Karpas-422 (cell line): ENCODE measurements around the gene CDON. TPM values are rescaled to one million over a fixed set of nuclear protein-coding genes. Genes with fewer than 3 reads are reported as not detected.
"Not testable (repeated sequence)": the region's sequence is repeated elsewhere in the genome, so short reads cannot be mapped to it uniquely, and the experiment has no call there.

ENCODE experiments used
- DNase-seq: peaks from one replicate; pipeline ENCODE4 v3.0.0-alpha.2; 2015
- H2AFZ ChIP-seq: fragments of 200-600 bp; sonication (generic); 2 replicates; pipeline ENCODE4 v1.6.1; 2014; ENCODE audit warnings: antibody characterized with exemption, low read length, mixed read lengths
- H3K27ac ChIP-seq: fragments of 200-600 bp; sonication (generic); 2 replicates; pipeline ENCODE4 v1.5.1; 2014; ENCODE audit warnings: mild to moderate bottlenecking, low read length, moderate library complexity
- H3K27me3 ChIP-seq: fragments of 200-600 bp; sonication (generic); 2 replicates; pipeline ENCODE4 v1.6.1; 2014; ENCODE audit warnings: low read length, mixed read lengths
- H3K36me3 ChIP-seq: fragments of 200-600 bp; sonication (generic); 2 replicates; pipeline ENCODE4 v1.6.1; 2014; ENCODE audit warnings: low read length, mixed read lengths; ENCODE audit not compliant: insufficient read depth
- H3K4me1 ChIP-seq: fragments of 200-600 bp; sonication (generic); 2 replicates; pipeline ENCODE4 v1.6.1; 2014; ENCODE audit warnings: mild to moderate bottlenecking, low read length, mixed read lengths
- H3K4me2 ChIP-seq: fragments of 200-600 bp; sonication (generic); 2 replicates; pipeline ENCODE4 v1.6.1; 2014; ENCODE audit warnings: low read length, low read depth, mild to moderate bottlenecking; ENCODE audit not compliant: poor library complexity, severe bottlenecking
- H3K4me3 ChIP-seq: fragments of 200-600 bp; sonication (generic); 2 replicates; pipeline ENCODE4 v1.5.1; 2014; ENCODE audit warnings: mild to moderate bottlenecking, antibody characterized with exemption, low read length, mixed read lengths
- H3K79me2 ChIP-seq: fragments of 200-600 bp; sonication (generic); 2 replicates; pipeline ENCODE4 v1.6.1; 2014; ENCODE audit warnings: mild to moderate bottlenecking, low read length, mixed read lengths
- H3K9ac ChIP-seq: fragments of 200-600 bp; sonication (generic); 2 replicates; pipeline ENCODE4 v1.6.0; 2014; ENCODE audit warnings: low read length
- H3K9me2 ChIP-seq: fragments of 200-600 bp; sonication (generic), shearing (Covaris generic); replicated peaks from 2 replicates; pipeline ENCODE4 v1.6.0; 2014; ENCODE audit warnings: mild to moderate bottlenecking, low read length, moderate library complexity; ENCODE audit not compliant: insufficient read depth
- H3K9me3 ChIP-seq: fragments of 300-700, 200-600 bp; sonication (generic); 2 replicates; pipeline ENCODE4 v1.6.1; 2014; ENCODE audit warnings: low read length, mixed read lengths
- H4K20me1 ChIP-seq: fragments of 200-600 bp; sonication (generic); 2 replicates; pipeline ENCODE4 v1.6.1; 2014; ENCODE audit warnings: mild to moderate bottlenecking, antibody characterized with exemption, low read length, low read depth; ENCODE audit not compliant: insufficient read depth
- total RNA-seq: library from RNA; depleted of rRNA; stranded (reverse); fragments of >200 nt; shearing (Covaris generic); gene quantifications from 2 replicates; pipeline ENCODE4 v1.2.3, GENCODE V29; 2014; ENCODE audit warnings: low replicate concordance

Gene CDON
- total RNA-seq, 1 experiment from 2014 or later, result 2.1 TPM

DNA sequence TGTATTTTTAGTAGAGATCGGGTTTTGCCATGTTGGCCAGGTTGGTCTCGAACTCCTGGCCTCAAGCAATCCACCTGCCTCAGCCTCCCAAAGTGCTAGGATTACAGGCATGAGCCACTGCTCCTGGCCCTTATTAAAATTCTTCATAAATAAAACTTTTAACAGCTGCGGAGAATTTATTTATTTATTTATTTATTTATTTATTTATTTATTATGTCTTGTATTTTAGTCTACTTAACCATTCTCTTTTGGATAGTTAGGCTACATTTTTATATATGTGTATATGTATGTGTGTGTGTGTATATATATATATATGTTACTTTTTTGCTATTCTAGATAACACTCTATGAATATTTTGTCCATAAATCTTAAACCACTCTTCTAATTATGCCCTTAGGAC, 34.1 kb downstream of the CDON start:
- H3K27ac ChIP-seq, H3K9me2 ChIP-seq, DNase-seq, H3K79me2 ChIP-seq, H3K27me3 ChIP-seq, H3K4me1 ChIP-seq, H3K4me2 ChIP-seq, H4K20me1 ChIP-seq, H3K9me3 ChIP-seq, H3K9ac ChIP-seq, H3K36me3 ChIP-seq, H3K4me3 ChIP-seq, H2AFZ ChIP-seq: not testable (repeated sequence)

GRCh38 chr11:126026579-126026978, 36.1 kb downstream of the CDON start:
- Histone ChIP-seq H3K9ac (no peak overlapping the region), H3K9me2 (no peaks in the 10 kb centered on the region), H3K27ac (no peak overlapping the region), H3K79me2 (no peaks in the 10 kb centered on the region), H2AFZ (no peak overlapping the region), H3K4me3 (no peak overlapping the region), H3K36me3 (no peaks in the 10 kb centered on the region), H3K4me2 (no peak overlapping the region), H3K4me1 (no peaks in the 10 kb centered on the region), H3K27me3 (no peaks in the 10 kb centered on the region), H3K9me3 (no peaks in the 10 kb centered on the region), H4K20me1 (no peaks in the 10 kb centered on the region)
- no peak for DNase-seq

- no peaks in the 10 kb centered on the region for H3K4me1 ChIP-seq
- no peak for DNase-seq
- no peaks in the 10 kb centered on the region for H3K27me3 ChIP-seq
- no peaks in the 10 kb centered on the region for H3K9me2 ChIP-seq
- no peak overlapping the region for H3K4me3 ChIP-seq
- H3K9me3 ChIP-seq, result no peaks in the 10 kb centered on the region
- no peaks in the 10 kb centered on the region for H4K20me1 ChIP-seq
- H3K27ac ChIP-seq, result no peak overlapping the region
- H3K4me2 ChIP-seq, result no peak overlapping the region
- H3K9ac ChIP-seq, result no peak overlapping the region
- H3K79me2 ChIP-seq, result no peaks in the 10 kb centered on the region
- no peaks in the 10 kb centered on the region for H3K36me3 ChIP-seq
- H2AFZ ChIP-seq, result no peak overlapping the region
These were observed 36.8 kb downstream of the CDON start for GRCh38 chr11:126025822-126026221.

GRCh38 chr11:126024123-126024522, 38.5 kb downstream of the CDON start:
- Histone ChIP-seq H3K36me3 (no peaks in the 10 kb centered on the region), H3K9me2 (no peaks in the 10 kb centered on the region), H3K4me1 (no peaks in the 10 kb centered on the region), H3K79me2 (no peaks in the 10 kb centered on the region), H3K9ac (no peak overlapping the region), H3K4me3 (no peak overlapping the region), H4K20me1 (no peaks in the 10 kb centered on the region), H3K9me3 (no peaks in the 10 kb centered on the region), H3K27me3 (no peaks in the 10 kb centered on the region), H3K27ac (no peak overlapping the region), H2AFZ (no peak overlapping the region), H3K4me2 (no peak overlapping the region)
- DNase-seq, result no peak

- Histone ChIP-seq H2AFZ (no peak overlapping the region), H3K4me2 (no peak overlapping the region), H3K9me2 (no peaks in the 10 kb centered on the region), H4K20me1 (no peaks in the 10 kb centered on the region), H3K79me2 (no peaks in the 10 kb centered on the region), H3K27ac (no peak overlapping the region), H3K9me3 (no peaks in the 10 kb centered on the region), H3K4me1 (no peaks in the 10 kb centered on the region), H3K9ac (no peak overlapping the region), H3K4me3 (no peak overlapping the region), H3K27me3 (no peaks in the 10 kb centered on the region), H3K36me3 (no peaks in the 10 kb centered on the region)
- no peak for DNase-seq
These were observed 49.8 kb downstream of the CDON start for GRCh38 chr11:126012852-126013251.

DNA sequence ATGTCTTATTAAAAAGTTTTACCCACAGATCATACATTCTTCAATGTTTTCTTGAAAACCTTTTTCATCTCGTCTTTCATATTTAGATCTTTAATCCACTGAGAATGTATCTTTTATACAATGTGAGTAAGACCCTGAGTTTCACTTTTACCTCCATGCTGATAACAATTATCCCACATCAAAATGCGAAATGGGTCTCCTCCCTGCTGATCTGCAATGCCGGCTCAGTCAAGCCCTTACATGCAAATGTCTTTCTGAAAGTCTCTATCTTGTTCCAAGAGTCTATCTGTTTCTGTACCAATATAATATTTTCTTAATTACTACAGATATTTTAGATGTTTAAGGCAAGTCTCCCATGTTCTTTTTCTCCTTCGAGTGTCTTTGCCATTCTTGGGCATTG, 50.9 kb downstream of the CDON start:
- H2AFZ ChIP-seq, result no peak overlapping the region
- H4K20me1 ChIP-seq, result no peaks in the 10 kb centered on the region
- no peak overlapping the region for H3K27ac ChIP-seq
- no peaks in the 10 kb centered on the region for H3K79me2 ChIP-seq
- no peaks in the 10 kb centered on the region for H3K4me1 ChIP-seq
- H3K27me3 ChIP-seq, result no peaks in the 10 kb centered on the region
- no peak overlapping the region for H3K9ac ChIP-seq
- no peaks in the 10 kb centered on the region for H3K36me3 ChIP-seq
- no peaks in the 10 kb centered on the region for H3K9me2 ChIP-seq
- H3K4me3 ChIP-seq, result no peak overlapping the region
- no peak overlapping the region for H3K4me2 ChIP-seq
- no peak for DNase-seq
- no peaks in the 10 kb centered on the region for H3K9me3 ChIP-seq

GRCh38 chr11:126011265-126011664, 51.4 kb downstream of the CDON start:
- Histone ChIP-seq H3K79me2 (no peaks in the 10 kb centered on the region), H3K27me3 (no peaks in the 10 kb centered on the region), H3K9me3 (no peaks in the 10 kb centered on the region), H3K4me3 (no peak overlapping the region), H3K4me2 (no peak overlapping the region), H3K36me3 (no peaks in the 10 kb centered on the region), H3K9ac (no peak overlapping the region), H3K9me2 (no peaks in the 10 kb centered on the region), H2AFZ (no peak overlapping the region), H3K27ac (no peak overlapping the region), H3K4me1 (no peaks in the 10 kb centered on the region), H4K20me1 (no peaks in the 10 kb centered on the region)
- DNase-seq, result no peak

GRCh38 chr11:126008956-126009355, 53.7 kb downstream of the CDON start:
- H2AFZ ChIP-seq, result no peak overlapping the region
- DNase-seq, result no peak
- no peaks in the 10 kb centered on the region for H3K9me2 ChIP-seq
- no peaks in the 10 kb centered on the region for H3K9me3 ChIP-seq
- no peak overlapping the region for H3K9ac ChIP-seq
- no peaks in the 10 kb centered on the region for H3K4me1 ChIP-seq
- no peak overlapping the region for H3K4me3 ChIP-seq
- no peaks in the 10 kb centered on the region for H3K27me3 ChIP-seq
- no peaks in the 10 kb centered on the region for H4K20me1 ChIP-seq
- no peaks in the 10 kb centered on the region for H3K79me2 ChIP-seq
- no peak overlapping the region for H3K27ac ChIP-seq
- H3K36me3 ChIP-seq, result no peaks in the 10 kb centered on the region
- H3K4me2 ChIP-seq, result no peak overlapping the region

DNA sequence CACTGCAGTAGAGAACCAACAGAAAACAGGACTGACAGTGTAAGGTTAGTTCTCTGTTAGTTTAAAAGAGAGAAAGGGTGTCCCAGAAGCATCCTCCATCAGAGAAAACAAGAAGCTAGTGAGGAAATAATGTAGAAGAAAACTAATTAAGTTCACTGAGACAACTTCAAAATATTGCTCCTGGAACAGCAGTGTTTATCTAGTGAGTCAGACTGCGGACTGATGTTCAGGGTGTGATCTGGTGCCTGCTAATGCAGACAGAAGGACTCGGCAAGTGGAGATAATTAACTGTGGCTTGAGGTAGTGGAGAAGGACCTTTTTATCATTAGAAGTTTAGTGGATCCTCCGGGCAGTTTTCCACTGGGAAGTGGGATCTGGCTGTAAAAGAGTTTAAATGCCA, 55.4 kb downstream of the CDON start:
- DNase-seq, result no peak
- no peaks in the 10 kb centered on the region for H4K20me1 ChIP-seq
- no peak overlapping the region for H3K4me2 ChIP-seq

More for the DNA sequence above, 55.4 kb downstream of the CDON start:
- Histone ChIP-seq H3K9me3 (no peaks in the 10 kb centered on the region), H3K79me2 (no peaks in the 10 kb centered on the region), H3K27ac (no peak overlapping the region), H3K9me2 (no peaks in the 10 kb centered on the region), H3K36me3 (no peaks in the 10 kb centered on the region), H3K27me3 (no peaks in the 10 kb centered on the region), H3K4me1 (no peaks in the 10 kb centered on the region), H2AFZ (no peak overlapping the region), H3K9ac (no peak overlapping the region), H3K4me3 (no peak overlapping the region)
